Astrocyte of the cerebellum (primary cell): ENCODE measurements around the gene ELL2.

ENCODE experiments used
- DNase-seq: peaks from one replicate; pipeline ENCODE4 v3.0.0-alpha.2; 2011; ENCODE audit warnings: low read depth
- H3K4me3 ChIP-seq: 2 replicates; pipeline ENCODE4 v1.5.1; 2011; ENCODE audit warnings: mild to moderate bottlenecking, low read depth, low read length, moderate library complexity
- in situ Hi-C: cut with HindIII; loops from 2 replicates; pipeline ENCODE4 v1.10.0; 2017; ENCODE audit warnings: low sequenced_read_pairs
- TF ChIP-seq, protein P1 (sequence below): IDR thresholded peaks from 2 replicates; pipeline ENCODE4 v1.5.1; 2012; ENCODE audit warnings: low read length, low read depth, moderate library complexity, mild to moderate bottlenecking; ENCODE audit errors: missing control alignments

ELL2 gene

DNA sequence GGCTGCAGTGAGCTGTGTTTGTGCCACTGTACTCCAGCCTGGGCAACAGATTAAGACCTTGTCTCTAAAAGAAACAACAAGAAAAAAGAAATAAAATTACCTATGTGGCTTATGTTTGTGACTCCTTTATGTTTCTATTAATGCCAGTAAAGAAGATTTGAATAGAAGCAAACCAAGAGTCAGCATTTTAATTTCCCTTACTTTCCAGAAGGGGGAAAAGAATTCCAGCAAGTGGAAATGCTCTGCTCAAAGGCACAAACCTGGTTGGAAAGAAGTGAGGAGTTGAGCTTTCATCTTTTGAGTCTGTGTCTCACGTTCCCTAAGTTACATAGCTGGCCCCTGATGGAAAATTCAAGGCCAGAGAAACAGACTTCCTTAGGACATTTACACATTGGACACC, 23.6 kb upstream of the ELL2 start:
- in situ Hi-C loops, result no loop called here
- H3K4me3 ChIP-seq, result no peak overlapping the region
- DNase-seq, result no peak
- TF ChIP-seq, protein P1, sequence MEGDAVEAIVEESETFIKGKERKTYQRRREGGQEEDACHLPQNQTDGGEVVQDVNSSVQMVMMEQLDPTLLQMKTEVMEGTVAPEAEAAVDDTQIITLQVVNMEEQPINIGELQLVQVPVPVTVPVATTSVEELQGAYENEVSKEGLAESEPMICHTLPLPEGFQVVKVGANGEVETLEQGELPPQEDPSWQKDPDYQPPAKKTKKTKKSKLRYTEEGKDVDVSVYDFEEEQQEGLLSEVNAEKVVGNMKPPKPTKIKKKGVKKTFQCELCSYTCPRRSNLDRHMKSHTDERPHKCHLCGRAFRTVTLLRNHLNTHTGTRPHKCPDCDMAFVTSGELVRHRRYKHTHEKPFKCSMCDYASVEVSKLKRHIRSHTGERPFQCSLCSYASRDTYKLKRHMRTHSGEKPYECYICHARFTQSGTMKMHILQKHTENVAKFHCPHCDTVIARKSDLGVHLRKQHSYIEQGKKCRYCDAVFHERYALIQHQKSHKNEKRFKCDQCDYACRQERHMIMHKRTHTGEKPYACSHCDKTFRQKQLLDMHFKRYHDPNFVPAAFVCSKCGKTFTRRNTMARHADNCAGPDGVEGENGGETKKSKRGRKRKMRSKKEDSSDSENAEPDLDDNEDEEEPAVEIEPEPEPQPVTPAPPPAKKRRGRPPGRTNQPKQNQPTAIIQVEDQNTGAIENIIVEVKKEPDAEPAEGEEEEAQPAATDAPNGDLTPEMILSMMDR, result no peak

DNA sequence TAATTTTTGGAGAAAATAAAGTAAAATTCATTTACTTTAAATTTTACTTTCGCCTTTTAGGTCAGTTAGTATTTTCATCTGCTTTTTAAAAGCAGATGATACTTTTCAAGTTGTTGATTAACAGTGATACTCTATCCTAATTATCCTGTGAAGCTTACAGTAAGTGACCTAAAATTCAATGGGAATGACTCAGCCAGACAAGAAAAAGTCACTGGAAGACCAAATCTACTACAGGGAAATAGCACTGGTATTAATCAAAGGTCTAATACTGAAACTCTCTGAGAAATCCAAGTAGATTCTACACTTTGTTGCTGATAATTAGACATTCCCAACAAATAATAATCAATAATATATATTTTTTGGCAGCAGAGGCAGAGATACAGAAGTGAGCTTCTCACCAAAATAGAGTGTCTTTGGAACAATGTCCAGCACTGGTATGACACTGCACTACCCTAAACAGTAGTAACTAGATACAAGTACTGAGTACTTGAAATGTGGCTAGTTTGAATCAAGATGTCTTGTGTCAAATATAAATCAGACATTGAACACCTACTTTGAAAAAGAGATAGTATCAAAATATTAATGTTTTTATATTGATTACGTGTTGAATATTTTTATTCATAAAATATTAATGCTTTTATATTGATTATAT, 22.8 kb upstream of the ELL2 start:
- no peak for DNase-seq
- H3K4me3 ChIP-seq, result no peak overlapping the region
- in situ Hi-C loops, result no loop called here
- TF ChIP-seq, protein P1, result no peak

DNA sequence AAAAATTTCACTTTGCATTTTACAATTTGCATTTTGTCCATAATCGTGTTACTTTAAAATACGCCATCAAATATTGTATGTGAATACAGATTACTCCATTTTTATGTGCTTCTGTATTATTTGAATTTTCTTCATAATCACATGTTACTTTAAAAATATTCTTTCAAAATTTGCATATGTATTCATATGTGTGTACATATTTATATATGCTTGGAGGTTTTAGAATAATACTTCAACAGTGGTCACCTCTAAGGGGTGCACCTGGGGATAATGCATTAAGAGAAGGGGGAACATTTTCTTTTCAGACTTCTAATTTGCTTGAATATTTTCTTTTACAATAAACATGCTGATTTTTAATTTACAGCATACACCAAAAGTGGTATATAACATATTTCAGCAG, 21.9 kb upstream of the ELL2 start:
- DNase-seq, result no peak
- TF ChIP-seq, protein P1, result no peak
- no peak overlapping the region for H3K4me3 ChIP-seq
- in situ Hi-C loops, result no loop called here

DNA sequence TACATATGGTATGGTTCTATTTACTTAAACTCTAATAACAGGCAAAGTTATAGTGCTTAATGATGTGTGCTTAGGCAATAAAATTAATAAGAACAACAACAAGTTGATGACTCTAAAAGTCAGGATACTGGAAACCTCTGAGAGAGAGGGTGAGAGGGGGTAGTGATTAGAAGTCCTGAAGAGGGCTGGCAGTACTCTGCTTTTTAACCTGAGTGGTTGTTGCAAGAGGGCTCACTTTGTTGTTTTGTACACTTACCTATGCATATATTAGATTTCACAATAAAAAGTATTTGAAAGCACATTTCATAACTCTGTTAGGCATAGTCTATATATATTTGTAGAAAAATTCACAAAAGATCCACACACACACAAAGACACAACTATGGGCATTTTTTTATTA, 21.4 kb upstream of the ELL2 start:
- DNase-seq, result no peak
- H3K4me3 ChIP-seq, result no peak overlapping the region
- TF ChIP-seq, protein P1, result no peak
- in situ Hi-C loops, result no loop called here

DNA sequence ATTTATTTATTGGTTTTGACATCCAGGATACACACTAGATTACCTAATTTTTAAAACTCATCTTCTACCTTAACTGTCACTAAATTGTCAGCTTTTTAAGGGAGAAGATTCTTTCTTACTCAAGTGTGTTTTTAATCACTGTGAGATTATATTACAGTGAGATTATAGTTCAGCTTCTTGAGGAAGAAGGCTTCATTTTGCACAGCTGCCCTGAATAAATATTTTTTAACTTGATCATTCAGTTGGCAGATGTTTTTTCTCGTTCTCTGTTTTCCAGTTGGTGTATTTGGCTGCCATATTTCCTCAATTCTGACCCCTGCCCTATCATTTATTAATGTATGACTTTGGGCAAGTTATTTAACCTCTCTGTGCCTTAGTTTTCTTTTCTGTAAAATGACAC, 15.0 kb upstream of the ELL2 start:
- in situ Hi-C loops, result no loop called here
- TF ChIP-seq, protein P1, result no peak
- no peak overlapping the region for H3K4me3 ChIP-seq
- DNase-seq, result no peak

DNA sequence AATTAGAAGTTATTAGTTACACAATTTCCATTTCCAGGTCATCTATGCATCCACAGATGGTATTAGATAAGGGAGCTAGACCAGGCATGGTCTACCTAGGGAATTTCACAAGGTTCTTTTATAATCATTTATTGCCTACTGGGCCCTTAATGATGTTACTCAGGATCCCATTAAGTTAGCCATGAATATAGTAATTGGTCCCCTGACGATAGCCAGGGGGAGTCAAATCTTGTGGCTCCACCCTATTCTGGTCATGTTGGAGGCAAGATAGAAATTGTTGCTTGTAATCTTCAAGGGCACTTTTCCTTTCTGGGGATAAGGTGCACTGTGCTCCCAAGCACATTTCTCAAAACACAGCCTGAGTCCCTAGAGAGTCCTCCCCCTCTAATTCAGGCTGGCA, 14.1 kb upstream of the ELL2 start:
- TF ChIP-seq, protein P1, result no peak
- in situ Hi-C loops, result no loop called here

More for the DNA sequence above, 14.1 kb upstream of the ELL2 start:
- H3K4me3 ChIP-seq, result no peak overlapping the region
- no peak for DNase-seq
